ENCODE results near the gene GFER. TPM values are rescaled to one million over a fixed set of nuclear protein-coding genes. Genes with fewer than 3 reads are reported as not detected.

Gene GFER
- total RNA-seq, 2 experiments from 2014 or later: 39.1 to 43.3 TPM

- ChIA-PET POLR2A (interaction anchor here (1.1 to 1.9 kb wide), 3 partner anchors 12 to 200 kb away, joined by 3 to 4 read pairs (median 3); partner anchors contain the start of gene RPS2), CTCF (interaction anchor here (0.8 to 1.5 kb wide), 2 partner anchors 9 to 16 kb away, joined by 3 to 5 read pairs; no protein-coding TSS in a partner anchor)
These were observed 2.6 kb upstream of the GFER start, which contains the start of gene NOXO1 for GRCh38 chr16:1981398-1981836. TSS of gene NOXO1 (minus strand) at chr16:1981469. CDS start at chr16:1981179, 290 bp downstream.

GRCh38 chr16:1982013-1982433 is 2.0 kb upstream of the GFER start:
- POLR2A ChIA-PET: interaction anchor here (1.1 to 1.9 kb wide), 2 partner anchors 17 to 201 kb away, joined by 3 to 4 read pairs; partner anchors contain the start of gene RPS2
- CTCF ChIA-PET: interaction anchor here (0.8 to 1.5 kb wide), 2 partner anchors 9 to 17 kb away, joined by 3 to 5 read pairs; no protein-coding TSS in a partner anchor

- POLR2A ChIA-PET: interaction anchor here (0.7 to 2.2 kb wide), 4 partner anchors 8 to 18 kb away, joined by 3 to 9 read pairs (median 4); partner anchors contain the start of genes RPS2 and TBL3
These were observed 926 bp upstream of the GFER start for GRCh38 chr16:1982991-1983543.

GRCh38 chr16:1984347-1985225 is 593 bp downstream of the GFER start:
- CTCF ChIA-PET: interaction anchor here (0.7 to 1.6 kb wide), 7 partner anchors 9 to 156 kb away, joined by 3 to 8 read pairs (median 4); partner anchors contain the start of gene TBL3

More at GRCh38 chr16:1982991-1983543, 926 bp upstream of the GFER start:
- CTCF ChIA-PET: interaction anchor here (0.8 to 1.2 kb wide), 3 partner anchors 18 to 157 kb away, joined by 3 to 4 read pairs (median 3); no protein-coding TSS in a partner anchor

GRCh38 chr16:1985466-1986150 is 1.6 kb downstream of the GFER start:
- POLR2A ChIA-PET: interaction anchor here (2.0 to 2.2 kb wide), 2 partner anchors 14 to 20 kb away, joined by 9 read pairs; partner anchors contain the start of genes RPS2 and TBL3

More at GRCh38 chr16:1984347-1985225, 593 bp downstream of the GFER start:
- POLR2A ChIA-PET: interaction anchor here (0.6 to 2.2 kb wide), 4 partner anchors 13 to 767 kb away, joined by 3 to 9 read pairs (median 6); partner anchors contain the start of genes NDUFB10, RPS2 and TBL3

GRCh38 chr16:1987198-1987597 is 3.2 kb downstream of the GFER start:
- ChIA-PET CTCF (interaction anchor here (1.7 kb wide), 1 partner anchor 17 kb away, joined by 6 read pairs; no protein-coding TSS in a partner anchor), POLR2A (no interaction called here)

More at GRCh38 chr16:1985466-1986150, 1.6 kb downstream of the GFER start:
- CTCF ChIA-PET: interaction anchor here (1.2 to 1.6 kb wide), 3 partner anchors 8 to 155 kb away, joined by 4 to 8 read pairs (median 4); no protein-coding TSS in a partner anchor

- POLR2A ChIA-PET: interaction anchor here (1.2 kb wide), 1 partner anchor 25 kb away, joined by 4 read pairs; the partner anchor contains the start of gene RPS2
- CTCF ChIA-PET: interaction anchor here (1.0 to 1.7 kb wide), 2 partner anchors 14 to 18 kb away, joined by 3 to 8 read pairs; partner anchors contain the start of gene TBL3
These were observed 5.5 kb downstream of the GFER start, which contains the start of gene SYNGR3 for GRCh38 chr16:1989209-1990100. TSS of gene SYNGR3 (plus strand) at chr16:1989970. CDS start at chr16:1990103, 133 bp downstream.

GRCh38 chr16:1990101-1990350 is 6.0 kb downstream of the GFER start:
- POLR2A ChIA-PET: interaction anchor here (1.2 to 2.2 kb wide), 2 partner anchors 25 to 165 kb away, joined by 4 to 7 read pairs; partner anchors contain the start of genes RPS2 and TRAF7
- CTCF ChIA-PET: interaction anchor here (1.6 to 1.7 kb wide), 2 partner anchors 8 to 13 kb away, joined by 5 to 8 read pairs; partner anchors contain the start of gene NOXO1

- CTCF ChIA-PET: interaction anchor here (1.4 to 1.7 kb wide), 3 partner anchors 9 to 150 kb away, joined by 3 to 8 read pairs (median 5); partner anchors contain the start of gene NOXO1
- POLR2A ChIA-PET: interaction anchor here (1.1 to 2.4 kb wide), 5 partner anchors 8 to 164 kb away, joined by 3 to 11 read pairs (median 6); partner anchors contain the start of genes RPS2 and TRAF7
These were observed 6.5 kb downstream of the GFER start for GRCh38 chr16:1990351-1991134.

- POLR2A ChIA-PET: interaction anchor here (1.1 to 2.4 kb wide), 4 partner anchors 9 to 164 kb away, joined by 3 to 11 read pairs (median 6); partner anchors contain the start of genes RPS2 and TRAF7
- CTCF ChIA-PET: interaction anchor here (1.4 to 5.5 kb wide), 4 partner anchors 9 to 149 kb away, joined by 3 to 41 read pairs (median 6); partner anchors contain the start of gene NOXO1
These were observed 7.2 kb downstream of the GFER start for GRCh38 chr16:1991135-1991551.

GRCh38 chr16:1991588-1991947 is 7.6 kb downstream of the GFER start:
- CTCF ChIA-PET: interaction anchor here (1.4 to 5.5 kb wide), 3 partner anchors 10 to 149 kb away, joined by 3 to 41 read pairs (median 5); partner anchors contain the start of gene NOXO1
- POLR2A ChIA-PET: interaction anchor here (1.1 to 2.4 kb wide), 4 partner anchors 9 to 163 kb away, joined by 3 to 11 read pairs (median 6); partner anchors contain the start of genes RPS2 and TRAF7

- CTCF ChIA-PET: interaction anchor here (5.5 kb wide), 1 partner anchor 12 kb away, joined by 41 read pairs; no protein-coding TSS in a partner anchor
These were observed 8.1 kb downstream of the GFER start for GRCh38 chr16:1991948-1992703.

GRCh38 chr16:1992704-1993317 is 8.8 kb downstream of the GFER start:
- CTCF ChIA-PET: interaction anchor here (5.5 kb wide), 1 partner anchor 11 kb away, joined by 41 read pairs; no protein-coding TSS in a partner anchor
- POLR2A ChIA-PET: interaction anchor here (1.1 to 2.4 kb wide), 3 partner anchors 12 to 28 kb away, joined by 3 to 11 read pairs (median 6); partner anchors contain the start of genes NOXO1 and RPS2

More at GRCh38 chr16:1991948-1992703, 8.1 kb downstream of the GFER start:
- POLR2A ChIA-PET: interaction anchor here (2.2 to 2.4 kb wide), 3 partner anchors 21 to 163 kb away, joined by 6 to 11 read pairs (median 7); partner anchors contain the start of genes RPS2 and TRAF7

- ChIA-PET POLR2A (interaction anchor here (1.1 kb wide), 1 partner anchor 13 kb away, joined by 3 read pairs; the partner anchor contains the start of gene NOXO1), CTCF (interaction anchor here (0.6 to 5.5 kb wide), 5 partner anchors 9 to 138 kb away, joined by 3 to 41 read pairs (median 4); partner anchors contain the start of gene GFER)
These were observed 9.7 kb downstream of the GFER start for GRCh38 chr16:1993731-1994131.

All from activated CD8-positive, alpha-beta memory T cell treated with anti-CD3 and anti-CD28 coated beads for 36 hours (primary cell).